ENCODE data around the gene RXRG.

DNA sequence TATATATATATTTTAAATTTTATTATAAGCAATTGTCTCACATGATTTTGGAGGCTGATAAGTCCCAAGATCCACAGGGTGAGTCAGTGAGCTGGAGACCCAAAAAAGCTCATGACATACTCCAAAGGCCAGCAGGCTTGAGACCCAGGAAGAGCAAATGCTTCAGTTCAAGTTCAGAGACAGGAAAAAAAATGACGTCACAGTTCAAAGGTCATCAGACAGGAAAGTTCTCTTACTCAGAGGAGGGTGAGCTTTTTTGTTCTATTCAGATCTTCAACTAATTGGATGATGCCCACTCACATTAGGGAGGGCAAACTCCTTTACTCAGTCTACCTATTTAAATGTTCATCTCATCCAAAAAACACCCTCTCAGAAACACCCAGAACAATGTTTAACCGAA lies 18.2 kb downstream of the RXRG start:
- TF ChIP-seq, protein P1, sequence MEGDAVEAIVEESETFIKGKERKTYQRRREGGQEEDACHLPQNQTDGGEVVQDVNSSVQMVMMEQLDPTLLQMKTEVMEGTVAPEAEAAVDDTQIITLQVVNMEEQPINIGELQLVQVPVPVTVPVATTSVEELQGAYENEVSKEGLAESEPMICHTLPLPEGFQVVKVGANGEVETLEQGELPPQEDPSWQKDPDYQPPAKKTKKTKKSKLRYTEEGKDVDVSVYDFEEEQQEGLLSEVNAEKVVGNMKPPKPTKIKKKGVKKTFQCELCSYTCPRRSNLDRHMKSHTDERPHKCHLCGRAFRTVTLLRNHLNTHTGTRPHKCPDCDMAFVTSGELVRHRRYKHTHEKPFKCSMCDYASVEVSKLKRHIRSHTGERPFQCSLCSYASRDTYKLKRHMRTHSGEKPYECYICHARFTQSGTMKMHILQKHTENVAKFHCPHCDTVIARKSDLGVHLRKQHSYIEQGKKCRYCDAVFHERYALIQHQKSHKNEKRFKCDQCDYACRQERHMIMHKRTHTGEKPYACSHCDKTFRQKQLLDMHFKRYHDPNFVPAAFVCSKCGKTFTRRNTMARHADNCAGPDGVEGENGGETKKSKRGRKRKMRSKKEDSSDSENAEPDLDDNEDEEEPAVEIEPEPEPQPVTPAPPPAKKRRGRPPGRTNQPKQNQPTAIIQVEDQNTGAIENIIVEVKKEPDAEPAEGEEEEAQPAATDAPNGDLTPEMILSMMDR (IDR thresholded peaks at IDR 0.05; ENCODE audit: low read length): no peak
- TF ChIP-seq EZH2 (IDR thresholded peaks at IDR 0.05; ENCODE audit: borderline replicate concordance, low read length): no peak
